Type B pancreatic cell (in vitro differentiated cells): Measurements from ENCODE around the gene ANKRD62. TPM values are rescaled to one million over a fixed set of nuclear protein-coding genes. Genes with fewer than 3 reads are reported as not detected.

Source experiments
- DNase-seq: peaks from one replicate; pipeline ENCODE4 v3.0.0; 2021; ENCODE audit warnings: mixed read lengths; ENCODE audit not compliant: unreplicated experiment; ENCODE audit errors: extremely low spot score
- H3K27ac Mint-ChIP-seq: 2 replicates; pipeline ENCODE4 v1.8.0; 2021; ENCODE audit warnings: mild to moderate bottlenecking, mixed read lengths
- H3K27me3 Mint-ChIP-seq: 2 replicates; pipeline ENCODE4 v1.8.0; 2021; ENCODE audit warnings: mixed read lengths
- H3K36me3 Mint-ChIP-seq: 2 replicates; pipeline ENCODE4 v1.8.0; 2021; ENCODE audit warnings: mixed read lengths
- H3K4me1 Mint-ChIP-seq: one replicate; pipeline ENCODE4 v1.8.0; 2021; ENCODE audit warnings: mixed read lengths; ENCODE audit not compliant: unreplicated experiment
- H3K4me3 Mint-ChIP-seq: 2 replicates; pipeline ENCODE4 v1.8.0; 2021; ENCODE audit warnings: mild to moderate bottlenecking, mixed read lengths
- H3K9me3 Mint-ChIP-seq: 2 replicates; pipeline ENCODE4 v1.8.0; 2021; ENCODE audit warnings: mixed read lengths
- CTCF ChIP-seq: fragments of 200-600 bp; sonication (generic); conservative IDR thresholded peaks from 2 replicates; pipeline ENCODE4 v1.5.0; 2021; ENCODE audit warnings: antibody characterized with exemption, mild to moderate bottlenecking
- total RNA-seq: library from RNA; stranded (reverse); gene quantifications from 2 replicates; pipeline ENCODE4 v1.2.1, GENCODE V29; 2021; ENCODE audit warnings: low replicate concordance

Gene ANKRD62
- total RNA-seq, 1 donor from 2014 or later: not detected

- H3K4me1 Mint-ChIP-seq: peaks cover 1% of the 10 kb centered on the region
Measured at GRCh38 chr18:12154361-12154760, 60.7 kb downstream of the ANKRD62 start.

GRCh38 chr18:12155996-12156395 is 62.4 kb downstream of the ANKRD62 start:
- Mint-ChIP-seq H3K27ac (no peak overlapping the region), H3K36me3 (no peaks in the 10 kb centered on the region), H3K9me3 (peaks cover 11% of the 10 kb centered on the region), H3K4me3 (no peak overlapping the region), H3K27me3 (peaks cover 22% of the 10 kb centered on the region), H3K4me1 (peaks cover 3% of the 10 kb centered on the region)
- DNase-seq: no peak
- no peak for TF ChIP-seq CTCF

More at GRCh38 chr18:12154361-12154760, 60.7 kb downstream of the ANKRD62 start:
- no peak overlapping the region for H3K4me3 Mint-ChIP-seq
- no peaks in the 10 kb centered on the region for H3K36me3 Mint-ChIP-seq
- TF ChIP-seq CTCF: no peak
- no peak overlapping the region for H3K27ac Mint-ChIP-seq
- H3K27me3 Mint-ChIP-seq: peaks cover 25% of the 10 kb centered on the region
- H3K9me3 Mint-ChIP-seq: peaks cover 11% of the 10 kb centered on the region
- no peak for DNase-seq

- Mint-ChIP-seq H3K4me1 (peaks cover 3% of the 10 kb centered on the region), H3K27me3 (peaks cover 27% of the 10 kb centered on the region), H3K4me3 (no peak overlapping the region), H3K36me3 (no peaks in the 10 kb centered on the region), H3K9me3 (peaks cover 5% of the 10 kb centered on the region), H3K27ac (no peak overlapping the region)
- DNase-seq: no peak
- no peak for TF ChIP-seq CTCF
Measured at GRCh38 chr18:12159446-12159845, 65.8 kb downstream of the ANKRD62 start.

GRCh38 chr18:12162786-12163185 is 69.1 kb downstream of the ANKRD62 start:
- Mint-ChIP-seq H3K9me3 (no peaks in the 10 kb centered on the region), H3K27ac (no peak overlapping the region), H3K36me3 (no peaks in the 10 kb centered on the region), H3K4me1 (peaks cover 3% of the 10 kb centered on the region), H3K4me3 (no peak overlapping the region), H3K27me3 (peaks cover 21% of the 10 kb centered on the region)
- no peak for DNase-seq
- no peak for TF ChIP-seq CTCF

- no peaks in the 10 kb centered on the region for H3K36me3 Mint-ChIP-seq
- no peak for TF ChIP-seq CTCF
- H3K9me3 Mint-ChIP-seq: no peaks in the 10 kb centered on the region
- DNase-seq: no peak
- H3K27me3 Mint-ChIP-seq: peaks cover 20% of the 10 kb centered on the region
- no peaks in the 10 kb centered on the region for H3K4me1 Mint-ChIP-seq
- H3K4me3 Mint-ChIP-seq: no peak overlapping the region
- H3K27ac Mint-ChIP-seq: no peak overlapping the region
Measured at GRCh38 chr18:12165038-12165768, 71.6 kb downstream of the ANKRD62 start.

Other genes starting within 250 kb of the ANKRD62 start
- 41.4 and 71.3 TPM in 2 replicates for gene CHMP1B, start 242.4 kb upstream of the ANKRD62 start, total RNA-seq
- gene MPPE1, start 185.5 kb upstream of the ANKRD62 start, total RNA-seq: 35.3 and 35.8 TPM in 2 replicates
- gene IMPA2, start 112.3 kb upstream of the ANKRD62 start, total RNA-seq: 53.6 and 56.3 TPM in 2 replicates
- gene CIDEA, start 160.5 kb downstream of the ANKRD62 start, total RNA-seq: not detected in 2 replicates
- 56.5 and 83.8 TPM in 2 replicates for gene TUBB6, start 214.4 kb downstream of the ANKRD62 start, total RNA-seq